Measurements from ENCODE around the gene SLC38A5. TPM values are rescaled to one million over a fixed set of nuclear protein-coding genes. Genes with fewer than 3 reads are reported as not detected.

SLC38A5 gene
- total and polyA plus RNA-seq, 7 donors, result 1.9 to 68.4 (median 3.9) TPM

DNA sequence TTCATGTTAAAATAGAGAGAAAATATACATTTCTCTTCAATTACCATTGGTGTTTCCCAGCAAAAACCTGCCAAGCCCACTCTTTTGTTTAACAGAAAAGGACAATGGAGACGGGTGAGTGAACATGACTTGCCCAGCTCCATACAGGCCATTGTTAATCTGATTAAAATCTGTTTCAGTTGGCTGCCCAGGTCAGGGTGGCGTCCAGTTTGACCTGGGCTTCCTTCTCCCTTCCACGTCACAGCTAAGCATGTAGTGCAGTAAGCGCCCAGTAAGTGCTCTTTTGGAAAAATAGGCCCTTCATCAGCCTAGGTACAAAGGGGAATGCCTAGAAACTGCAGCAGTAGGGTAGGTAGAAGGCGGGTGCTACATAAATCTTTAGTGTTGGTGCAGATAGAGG lies 37.2 kb upstream of the SLC38A5 start:
- H3K27me3 ChIP-seq, result no peaks in the 10 kb centered on the region
- TF ChIP-seq POLR2AphosphoS5 (IDR thresholded peaks at IDR 0.05) (no peak), POLR2A (IDR thresholded peaks at IDR 0.05) (no peak), EP300 (IDR thresholded peaks at IDR 0.05) (no peak)
- TF ChIP-seq, protein P1, sequence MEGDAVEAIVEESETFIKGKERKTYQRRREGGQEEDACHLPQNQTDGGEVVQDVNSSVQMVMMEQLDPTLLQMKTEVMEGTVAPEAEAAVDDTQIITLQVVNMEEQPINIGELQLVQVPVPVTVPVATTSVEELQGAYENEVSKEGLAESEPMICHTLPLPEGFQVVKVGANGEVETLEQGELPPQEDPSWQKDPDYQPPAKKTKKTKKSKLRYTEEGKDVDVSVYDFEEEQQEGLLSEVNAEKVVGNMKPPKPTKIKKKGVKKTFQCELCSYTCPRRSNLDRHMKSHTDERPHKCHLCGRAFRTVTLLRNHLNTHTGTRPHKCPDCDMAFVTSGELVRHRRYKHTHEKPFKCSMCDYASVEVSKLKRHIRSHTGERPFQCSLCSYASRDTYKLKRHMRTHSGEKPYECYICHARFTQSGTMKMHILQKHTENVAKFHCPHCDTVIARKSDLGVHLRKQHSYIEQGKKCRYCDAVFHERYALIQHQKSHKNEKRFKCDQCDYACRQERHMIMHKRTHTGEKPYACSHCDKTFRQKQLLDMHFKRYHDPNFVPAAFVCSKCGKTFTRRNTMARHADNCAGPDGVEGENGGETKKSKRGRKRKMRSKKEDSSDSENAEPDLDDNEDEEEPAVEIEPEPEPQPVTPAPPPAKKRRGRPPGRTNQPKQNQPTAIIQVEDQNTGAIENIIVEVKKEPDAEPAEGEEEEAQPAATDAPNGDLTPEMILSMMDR (IDR thresholded peaks at IDR 0.05), result no peak
- WGBS, 2 donors, result 93 to 95% methylated on average over 5 of the region's 5 CpGs
- intact Hi-C loops (cut with DNase I), result no loop called here
- H3K9me3 ChIP-seq, result no peaks in the 10 kb centered on the region
- no peak for DNase-seq
- H3K4me1 ChIP-seq, result peaks cover 0 to 14% (median 8%) of the 10 kb centered on the region in 4 donors
- no peak overlapping the region for H3K27ac ChIP-seq
- no peak overlapping the region for H3K4me3 ChIP-seq
- no peaks in the 10 kb centered on the region for H3K36me3 ChIP-seq

- Histone ChIP-seq H3K36me3 (no peaks in the 10 kb centered on the region), H3K4me3 (no peak overlapping the region), H3K4me1 (peaks cover 0 to 14% (median 8%) of the 10 kb centered on the region in 4 donors), H3K27me3 (no peaks in the 10 kb centered on the region), H3K27ac (no peak overlapping the region), H3K9me3 (no peaks in the 10 kb centered on the region)
- TF ChIP-seq, protein P1 (IDR thresholded peaks at IDR 0.05), result no peak
- TF ChIP-seq EP300 (IDR thresholded peaks at IDR 0.05), result no peak
- TF ChIP-seq POLR2AphosphoS5 (IDR thresholded peaks at IDR 0.05), result no peak
- no peak for TF ChIP-seq POLR2A (IDR thresholded peaks at IDR 0.05)
- DNase-seq, result no peak
- intact Hi-C loops (cut with DNase I), result no loop called here
- WGBS, 2 donors, result 86 to 89% methylated on average over 5 of the region's 5 CpGs
These were observed 35.4 kb upstream of the SLC38A5 start for GRCh38 chrX:48505481-48505880.

DNA sequence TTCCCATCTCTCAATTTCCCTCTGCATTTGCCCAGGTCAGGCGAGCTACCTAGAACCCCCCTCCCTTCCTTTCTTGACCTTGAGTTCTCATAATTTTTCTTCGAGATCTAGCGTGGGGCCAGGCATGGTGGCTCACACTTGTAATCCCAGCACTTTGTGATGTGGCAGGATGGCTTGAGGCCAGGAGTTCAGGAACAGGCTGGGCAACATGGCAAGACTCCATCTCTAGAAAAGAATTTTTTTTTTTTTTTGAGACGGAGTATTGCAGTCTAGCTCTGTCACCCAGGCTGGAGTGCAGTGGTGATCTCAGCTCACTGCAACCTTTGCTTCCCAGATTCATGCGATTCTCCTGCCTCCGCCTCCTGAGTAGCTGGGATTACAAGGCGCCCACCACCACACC lies 34.2 kb upstream of the SLC38A5 start:
- H3K27ac ChIP-seq, result no peak overlapping the region
- 71 to 87% methylated on average over 7 of the region's 7 CpGs for WGBS, 2 donors
- no peak for TF ChIP-seq EP300 (IDR thresholded peaks at IDR 0.05)
- no peaks in the 10 kb centered on the region for H3K27me3 ChIP-seq
- no peaks in the 10 kb centered on the region for H3K9me3 ChIP-seq
- H3K4me3 ChIP-seq, result no peak overlapping the region
- intact Hi-C loops (cut with DNase I), result no loop called here
- peaks cover 0 to 5% (median under 1%) of the 10 kb centered on the region in 4 donors for H3K4me1 ChIP-seq
- H3K36me3 ChIP-seq, result no peaks in the 10 kb centered on the region
- DNase-seq, result no peak

- TF ChIP-seq, protein P1 (IDR thresholded peaks at IDR 0.05), result no peak
- TF ChIP-seq POLR2A (IDR thresholded peaks at IDR 0.05), result no peak
- TF ChIP-seq EP300 (IDR thresholded peaks at IDR 0.05), result no peak
- TF ChIP-seq POLR2AphosphoS5 (IDR thresholded peaks at IDR 0.05), result no peak
- Histone ChIP-seq H3K9me3 (no peaks in the 10 kb centered on the region), H3K4me1 (no peaks in the 10 kb centered on the region), H3K27me3 (no peaks in the 10 kb centered on the region), H3K27ac (no peak overlapping the region), H3K4me3 (no peak overlapping the region), H3K36me3 (no peaks in the 10 kb centered on the region)
- WGBS, 2 donors, result 73 to 87% methylated on average over 6 of the region's 6 CpGs
- DNase-seq, result no peak
- intact Hi-C loops (cut with DNase I), result no loop called here
These were observed 28.3 kb upstream of the SLC38A5 start for GRCh38 chrX:48498374-48498809.

- TF ChIP-seq EP300 (IDR thresholded peaks at IDR 0.05), result no peak
- TF ChIP-seq POLR2AphosphoS5 (IDR thresholded peaks at IDR 0.05), result no peak
- TF ChIP-seq, protein P1 (IDR thresholded peaks at IDR 0.05), result no peak
- no peak for TF ChIP-seq POLR2A (IDR thresholded peaks at IDR 0.05)
- H3K9me3 ChIP-seq, result no peaks in the 10 kb centered on the region
- intact Hi-C loops (cut with DNase I), result no loop called here
- no peaks in the 10 kb centered on the region for H3K4me1 ChIP-seq
- H3K27ac ChIP-seq, result no peak overlapping the region
- H3K36me3 ChIP-seq, result no peaks in the 10 kb centered on the region
- no peak overlapping the region for H3K4me3 ChIP-seq
- no peak for DNase-seq
- H3K27me3 ChIP-seq, result no peaks in the 10 kb centered on the region
- WGBS, 2 donors, result 81 to 85% methylated on average over 5 of the region's 5 CpGs
These were observed 27.8 kb upstream of the SLC38A5 start for GRCh38 chrX:48497871-48498270.
